Hematopoietic multipotent progenitor cell treated with erythropoietin and hydrocortisone succinate and interleukin-3 and kit ligand, for 6 days (in vitro differentiated cells): ENCODE results near the gene TDRD9.

Experiments used
- DNase-seq: peaks from one replicate; pipeline ENCODE4 v3.0.0-alpha.2; 2015

The TDRD9 gene

GRCh38 chr14:103925316-103925715, 2.9 kb upstream of the TDRD9 start:
- DNase-seq, result peak; percentile 49

GRCh38 chr14:103927566-103927965, 690 bp upstream of the TDRD9 start:
- no peak for DNase-seq

DNA sequence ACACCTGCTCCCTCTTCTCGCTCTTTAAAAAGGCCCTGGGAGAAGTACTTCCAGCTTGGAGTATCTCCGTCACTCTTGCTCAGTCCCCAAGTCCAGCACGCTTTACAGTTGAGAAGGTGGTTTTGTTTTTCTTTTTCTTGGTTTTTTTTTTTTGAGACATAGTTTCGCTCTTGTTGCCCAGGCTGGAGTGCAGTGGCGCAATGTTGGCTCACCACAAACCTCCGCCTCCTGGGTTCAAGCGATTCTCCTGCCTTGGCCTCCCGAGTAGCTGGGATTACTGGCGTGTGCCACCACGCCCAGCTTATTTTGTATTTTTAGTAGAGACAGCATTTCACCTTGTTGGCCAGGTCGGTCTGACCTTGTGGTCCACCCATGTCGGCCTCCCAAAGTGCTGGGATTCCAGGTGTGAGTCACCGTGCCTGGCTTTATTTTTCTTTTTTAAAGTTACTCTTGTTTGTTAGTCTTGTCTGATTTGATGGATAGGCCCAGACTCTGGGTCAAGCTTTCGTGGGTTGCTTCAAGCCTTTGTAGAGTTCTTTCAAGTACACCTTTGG, 1.9 kb downstream of the TDRD9 start:
- DNase-seq, result no peak

DNA sequence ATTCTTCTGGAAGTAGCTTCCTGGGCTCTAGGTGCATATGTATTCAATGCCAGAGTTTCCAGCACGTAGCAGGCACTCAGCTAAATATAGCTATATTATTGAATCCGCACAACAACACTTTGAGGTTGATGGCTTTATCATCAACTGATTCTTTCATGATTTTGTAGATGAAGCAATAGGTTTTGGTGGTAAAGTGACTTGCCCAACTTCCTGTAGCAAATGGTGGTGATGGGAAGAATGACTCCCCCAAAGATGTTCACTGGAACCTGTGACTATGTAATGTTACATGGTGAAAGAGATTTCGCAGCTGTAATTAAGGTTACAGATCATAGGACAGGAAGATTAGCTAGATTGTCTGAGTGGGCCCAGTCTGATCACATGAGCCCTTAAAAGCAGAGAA, 3.2 kb downstream of the TDRD9 start:
- DNase-seq, result peak; percentile 78

DNA sequence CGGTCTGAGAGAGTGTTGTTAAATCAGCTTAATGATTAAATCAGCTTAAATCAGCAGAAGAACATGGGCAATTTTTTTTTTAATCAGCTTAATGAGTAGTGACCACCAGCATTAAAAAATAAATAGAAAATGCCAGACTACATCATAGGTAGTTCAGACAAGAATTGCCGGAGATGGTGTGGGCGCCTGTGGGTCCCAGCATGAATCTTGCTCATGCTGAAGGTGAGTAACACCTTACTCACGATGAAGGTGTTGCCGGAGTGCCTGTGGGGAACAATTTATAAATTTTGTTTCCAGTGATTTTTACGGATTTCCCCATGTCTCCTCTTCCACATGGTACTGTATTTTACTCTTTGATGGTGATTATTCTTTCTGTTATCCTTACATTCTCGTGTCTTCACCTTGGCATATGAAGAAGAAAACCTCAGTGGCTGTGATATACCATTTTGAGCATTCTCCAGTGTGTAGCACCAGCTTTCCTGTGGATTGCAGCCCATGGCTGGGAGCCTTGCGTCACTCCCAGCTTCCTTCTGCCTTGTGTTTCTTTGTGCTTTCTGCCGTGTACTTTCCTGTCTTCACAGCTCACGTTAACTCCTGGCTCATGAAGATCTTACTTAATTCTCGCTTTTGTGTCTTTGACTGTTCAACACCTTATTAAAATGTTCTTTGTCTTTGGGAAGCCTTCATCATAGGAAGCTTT, 4.7 kb downstream of the TDRD9 start:
- DNase-seq, result no peak

DNA sequence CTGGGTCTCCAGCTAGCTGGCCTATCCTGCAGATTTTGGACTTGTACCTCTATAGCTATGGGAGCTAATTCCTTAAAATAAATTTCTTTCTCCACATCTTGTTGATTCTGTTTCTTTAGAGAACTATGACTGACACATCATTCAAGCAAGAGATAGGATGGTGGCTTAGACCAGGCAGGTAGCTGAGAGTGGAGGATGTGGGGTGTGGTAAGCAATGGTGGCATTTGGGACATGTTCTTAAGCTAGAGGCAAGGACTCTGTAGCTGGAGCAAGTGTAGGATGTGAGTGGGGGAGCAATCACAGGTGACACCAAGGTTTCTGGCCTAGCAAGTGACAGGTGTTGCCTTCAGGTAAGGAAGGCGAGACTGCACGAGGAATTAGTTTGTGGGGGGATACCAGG, 6.8 kb downstream of the TDRD9 start:
- no peak for DNase-seq

GRCh38 chr14:103941462-103941861, 13.2 kb downstream of the TDRD9 start:
- no peak for DNase-seq

DNA sequence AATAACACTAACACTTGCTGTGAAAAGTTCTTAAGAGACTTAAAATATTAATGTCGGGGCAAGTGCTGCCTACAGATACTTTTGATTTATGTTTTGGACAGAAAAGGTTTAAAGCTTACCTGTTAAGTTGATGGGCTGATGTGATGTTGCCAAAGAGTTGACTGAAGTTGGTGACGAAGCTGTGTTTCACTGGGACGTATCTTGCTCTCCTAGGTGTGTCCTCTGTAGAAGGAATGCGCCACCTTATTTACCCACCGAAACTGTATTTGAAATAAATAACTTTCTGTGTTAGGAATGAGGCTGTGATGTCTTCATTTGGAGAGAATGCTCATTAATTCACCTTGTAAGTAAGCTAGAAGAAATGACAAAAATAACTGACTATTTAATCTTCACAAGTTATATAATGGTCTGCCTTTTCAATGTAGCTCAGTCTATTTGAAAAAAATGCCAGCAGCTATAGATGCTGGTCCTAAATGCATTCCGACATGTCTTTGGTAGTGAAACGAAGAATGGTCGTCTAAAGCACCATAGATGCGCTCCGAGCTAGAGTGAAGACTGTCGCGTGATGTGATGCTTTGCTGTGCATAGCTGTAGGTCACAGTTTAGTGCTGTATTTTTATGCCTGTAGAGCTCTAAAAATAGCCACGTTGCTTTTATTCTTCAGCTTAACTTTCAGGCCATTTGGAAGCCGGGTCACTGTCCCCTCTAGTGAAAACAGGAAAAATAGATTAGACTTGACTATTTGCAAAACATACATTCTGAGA, 13.9 kb downstream of the TDRD9 start, which contains the start of gene RD3L:
Gene RD3L (minus strand): TSS at position 557 of the 764 bp plus-strand sequence. CDS start 834 bp downstream, outside the sequence.
- DNase-seq, result no peak

- DNase-seq, result peak; percentile 67
These were observed 15.4 kb downstream of the TDRD9 start for GRCh38 chr14:103943673-103944072.

DNA sequence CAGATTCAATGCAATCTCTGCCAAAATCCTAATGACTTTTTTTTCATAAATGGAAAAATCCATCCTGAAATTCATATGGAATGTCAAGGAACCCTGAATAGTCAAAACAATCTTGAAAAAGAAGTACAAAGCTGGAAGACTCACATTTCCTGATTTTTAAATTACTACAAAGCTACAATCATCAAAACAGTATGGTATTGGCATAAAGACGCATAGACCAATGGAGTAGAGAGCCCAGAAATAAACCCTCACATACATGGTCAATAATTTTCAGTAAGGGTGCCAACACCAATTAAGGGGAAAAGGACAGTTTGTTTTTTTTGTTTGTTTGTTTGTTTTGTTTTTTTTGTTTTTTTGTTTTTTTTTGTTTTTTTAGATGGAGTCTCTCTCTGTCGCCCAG, 18.7 kb downstream of the TDRD9 start:
- DNase-seq, result no peak

DNA sequence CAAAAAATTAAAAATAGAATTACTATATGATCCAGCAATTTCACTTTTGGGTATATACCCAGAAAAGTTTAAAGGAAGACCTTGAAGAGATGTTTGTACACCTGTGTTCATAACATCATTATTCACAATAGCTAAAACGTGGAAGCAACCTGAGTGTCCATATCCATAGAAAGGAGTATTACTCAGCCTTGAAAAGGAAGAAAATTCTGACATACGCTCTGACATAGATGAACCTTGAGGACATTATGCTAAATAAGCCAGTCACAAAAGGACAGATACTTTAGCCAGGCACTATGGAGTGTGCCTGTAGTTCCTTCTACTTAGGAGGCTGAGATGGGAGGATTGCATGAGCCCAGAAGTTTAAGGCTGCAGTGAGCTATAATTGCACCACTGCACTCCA, 20.2 kb downstream of the TDRD9 start:
- DNase-seq, result no peak

- no peak for DNase-seq
These were observed 21.0 kb downstream of the TDRD9 start for GRCh38 chr14:103949131-103949790.

GRCh38 chr14:103960457-103961055, 32.3 kb downstream of the TDRD9 start:
- DNase-seq, result no peak

- no peak for DNase-seq
These were observed 33.8 kb downstream of the TDRD9 start for GRCh38 chr14:103961928-103962578.

- DNase-seq, result no peak
These were observed 38.4 kb downstream of the TDRD9 start for GRCh38 chr14:103966631-103967030.

GRCh38 chr14:103969961-103970360, 41.7 kb downstream of the TDRD9 start:
- DNase-seq, result no peak

DNA sequence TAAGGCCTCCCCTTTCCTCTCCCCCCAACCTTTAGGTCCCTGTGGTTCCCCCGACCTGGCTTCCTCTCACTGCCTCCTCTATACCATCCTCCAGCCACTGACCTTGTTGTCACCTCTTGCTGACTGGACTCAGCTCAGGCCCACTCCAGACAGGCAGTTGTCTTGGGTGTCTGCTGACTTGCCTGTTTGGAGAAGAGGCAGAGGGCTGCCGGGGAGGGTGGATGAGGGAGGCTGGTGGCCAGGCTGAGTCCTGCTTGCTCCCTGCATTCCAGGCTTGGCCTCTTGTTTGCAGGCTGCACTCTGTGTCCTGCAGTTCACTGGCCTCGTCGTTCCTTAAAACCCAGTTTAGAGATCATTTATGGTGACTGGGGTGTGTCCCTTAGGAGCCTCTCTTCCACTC, 45.1 kb downstream of the TDRD9 start:
- no peak for DNase-seq

DNA sequence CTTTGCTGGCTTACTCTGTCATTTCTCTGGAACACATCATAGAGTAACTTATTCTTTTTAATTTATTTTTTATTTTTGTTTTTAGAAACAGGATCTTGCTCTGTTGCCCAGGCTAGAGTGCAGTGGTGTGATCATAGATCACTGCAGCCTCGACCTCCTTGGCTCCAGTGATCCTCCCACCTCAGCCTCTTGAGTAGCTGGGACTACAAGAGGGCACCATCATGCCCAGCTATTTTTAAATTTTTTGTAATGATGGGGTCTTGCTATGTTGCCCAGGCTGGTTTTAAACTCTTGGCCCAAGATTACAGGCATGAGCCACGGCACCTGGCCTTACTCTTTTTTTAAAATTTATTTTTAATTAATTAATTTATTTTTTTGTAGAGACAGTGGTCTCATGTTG, 46.3 kb downstream of the TDRD9 start:
- DNase-seq, result no peak

- peak; percentile 40 for DNase-seq
These were observed 52.5 kb downstream of the TDRD9 start for GRCh38 chr14:103980623-103981238.

DNA sequence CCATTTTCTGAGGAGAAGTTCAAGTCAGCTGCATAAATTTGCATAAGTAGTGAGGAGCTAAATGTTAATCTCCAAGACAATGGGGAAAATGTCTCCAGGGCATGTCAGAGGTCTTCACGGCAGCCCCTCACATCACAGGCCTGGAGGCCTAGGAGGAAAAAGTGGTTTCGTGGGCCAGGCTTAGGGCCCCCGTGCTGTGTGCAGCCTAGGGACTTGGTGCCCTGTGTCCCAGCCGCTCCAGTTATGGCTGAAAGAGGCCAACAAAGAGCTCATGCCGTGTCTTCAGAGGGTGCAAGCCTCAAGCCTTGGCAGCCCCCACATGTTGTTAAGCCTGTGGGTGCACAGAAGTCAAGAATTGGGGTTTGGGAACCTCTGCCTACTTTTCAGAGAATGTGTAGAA, 55.9 kb downstream of the TDRD9 start:
- no peak for DNase-seq

GRCh38 chr14:103989034-103989433, 60.8 kb downstream of the TDRD9 start:
- no peak for DNase-seq

GRCh38 chr14:103989964-103990363, 61.7 kb downstream of the TDRD9 start:
- no peak for DNase-seq
